ENCODE measurements around the gene DRGX.

- no peak for TF ChIP-seq CTCF (IDR thresholded peaks at IDR 0.05)
- TF ChIP-seq POLR2AphosphoS5 (IDR thresholded peaks at IDR 0.05), result no peak
- no peak for TF ChIP-seq EP300 (IDR thresholded peaks at IDR 0.05)
- TF ChIP-seq POLR2A (IDR thresholded peaks at IDR 0.05), result no peak
Observed at GRCh38 chr10:49426490-49427360, 30.8 kb upstream of the DRGX start.
